NT2/D1 (cell line): ENCODE results near the gene TENM3.

Experiments used
- SUZ12 ChIP-seq: IDR thresholded peaks from 2 replicates; pipeline ENCODE4 v1.6.1; 2011; ENCODE audit not compliant: insufficient read length, insufficient read depth; ENCODE audit errors: extremely low read depth
- YY1 ChIP-seq: IDR thresholded peaks from 2 replicates; pipeline ENCODE4 v1.6.1; 2011; ENCODE audit not compliant: insufficient read length, insufficient read depth
- ZNF274 ChIP-seq: IDR thresholded peaks from 2 replicates; pipeline ENCODE4 v1.6.1; 2011; ENCODE audit warnings: mild to moderate bottlenecking, low read depth, low read length

DNA sequence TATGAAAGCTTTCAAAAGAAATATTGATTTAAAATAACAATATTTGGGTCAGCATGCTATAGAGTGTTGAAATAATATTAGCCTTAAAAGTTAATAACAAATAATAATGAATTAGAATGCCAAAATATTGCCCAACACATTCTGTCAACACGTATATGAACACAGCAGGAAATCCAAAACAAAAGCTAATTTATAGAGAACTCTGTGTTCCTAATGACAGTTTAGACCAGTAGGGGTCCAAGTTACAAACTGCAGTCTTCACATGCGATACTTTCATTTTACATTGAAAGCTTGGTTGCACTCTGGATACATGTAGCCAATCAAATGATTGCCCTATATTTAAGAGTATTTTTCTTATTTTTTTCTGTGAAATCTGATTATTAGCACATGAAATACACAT lies 399.6 kb downstream of the TENM3 start:
- TF ChIP-seq SUZ12 (no peak), ZNF274 (no peak), YY1 (no peak)
